MM.1S (cell line): ENCODE results near the gene SYNE1.

Experiments used
- EZH2 ChIP-seq: fragments of 300-600 bp; sonication (generic); optimal IDR thresholded peaks from 2 replicates; pipeline ENCODE3; 2017; ENCODE audit warnings: low read depth, mild to moderate bottlenecking, antibody characterized with exemption, low read length, mixed read lengths
- TF ChIP-seq, protein P1 (sequence below): fragments of 300-600 bp; sonication (generic); IDR thresholded peaks from 2 replicates; pipeline ENCODE4 v1.5.1; 2016; ENCODE audit warnings: antibody characterized with exemption, low read length, mixed read lengths

DNA sequence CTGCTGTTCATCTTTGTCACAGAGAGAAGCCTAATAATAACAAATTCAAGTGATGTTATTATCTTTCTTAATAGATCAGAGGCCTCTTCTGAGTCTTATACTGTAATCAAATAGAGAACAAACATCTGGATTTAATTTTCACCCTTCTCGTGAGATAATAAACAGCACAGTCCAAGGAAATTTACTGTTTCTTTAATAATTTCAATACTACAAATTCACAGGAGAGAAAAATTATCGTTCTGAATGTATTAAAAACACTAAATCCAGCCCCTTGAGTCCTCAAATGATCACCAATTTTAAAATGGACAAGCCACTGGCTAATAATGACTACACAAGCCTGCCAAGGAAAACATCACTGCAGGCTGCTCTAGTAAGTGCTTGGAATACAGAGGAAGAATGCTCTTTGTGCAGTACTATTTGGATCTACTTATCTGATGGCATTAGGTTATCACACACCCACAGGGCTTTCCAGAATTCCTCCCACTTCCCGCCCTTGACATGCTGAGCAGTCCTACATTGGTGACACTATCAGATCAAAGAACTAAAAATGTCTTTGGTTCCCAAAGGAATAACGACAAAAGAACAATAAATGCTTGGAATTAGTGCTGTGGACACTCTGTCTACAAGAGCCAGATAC, 38.1 kb downstream of the SYNE1 start:
- TF ChIP-seq, protein P1, sequence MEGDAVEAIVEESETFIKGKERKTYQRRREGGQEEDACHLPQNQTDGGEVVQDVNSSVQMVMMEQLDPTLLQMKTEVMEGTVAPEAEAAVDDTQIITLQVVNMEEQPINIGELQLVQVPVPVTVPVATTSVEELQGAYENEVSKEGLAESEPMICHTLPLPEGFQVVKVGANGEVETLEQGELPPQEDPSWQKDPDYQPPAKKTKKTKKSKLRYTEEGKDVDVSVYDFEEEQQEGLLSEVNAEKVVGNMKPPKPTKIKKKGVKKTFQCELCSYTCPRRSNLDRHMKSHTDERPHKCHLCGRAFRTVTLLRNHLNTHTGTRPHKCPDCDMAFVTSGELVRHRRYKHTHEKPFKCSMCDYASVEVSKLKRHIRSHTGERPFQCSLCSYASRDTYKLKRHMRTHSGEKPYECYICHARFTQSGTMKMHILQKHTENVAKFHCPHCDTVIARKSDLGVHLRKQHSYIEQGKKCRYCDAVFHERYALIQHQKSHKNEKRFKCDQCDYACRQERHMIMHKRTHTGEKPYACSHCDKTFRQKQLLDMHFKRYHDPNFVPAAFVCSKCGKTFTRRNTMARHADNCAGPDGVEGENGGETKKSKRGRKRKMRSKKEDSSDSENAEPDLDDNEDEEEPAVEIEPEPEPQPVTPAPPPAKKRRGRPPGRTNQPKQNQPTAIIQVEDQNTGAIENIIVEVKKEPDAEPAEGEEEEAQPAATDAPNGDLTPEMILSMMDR: no peak
- no peak for TF ChIP-seq EZH2
